HG03175 (cell line): ENCODE results near the gene AIP.
"Not testable (repeated sequence)": the region's sequence is repeated elsewhere in the genome, so short reads cannot be mapped to it uniquely, and the experiment has no call there.

Experiments
- ATAC-seq: cut with Tn5 transposase; IDR thresholded peaks from one replicate; pipeline ENCODE4 v1.9.1; 2021; ENCODE audit warnings: mild to moderate bottlenecking, moderate library complexity; ENCODE audit not compliant: unreplicated experiment

The AIP gene

GRCh38 chr11:67448220-67448609, 34.6 kb upstream of the AIP start:
- ATAC-seq: no peak

- no peak for ATAC-seq
These were observed 33.5 kb upstream of the AIP start for GRCh38 chr11:67449116-67449844.

GRCh38 chr11:67450796-67451657, 31.8 kb upstream of the AIP start:
- no peak for ATAC-seq

GRCh38 chr11:67451658-67451976, 31.2 kb upstream of the AIP start:
- ATAC-seq: no peak

GRCh38 chr11:67452141-67452952, 30.5 kb upstream of the AIP start, which contains the start of gene GPR152:
GPR152 (minus strand) TSS chr11:67452729; CDS start chr11:67452724, 5 bp downstream.
- no peak for ATAC-seq

- no peak for ATAC-seq
These were observed 28.8 kb upstream of the AIP start for GRCh38 chr11:67453816-67454732.

GRCh38 chr11:67455054-67455453, 27.8 kb upstream of the AIP start, which contains the start of gene CABP4:
CABP4 (plus strand) TSS chr11:67455354; CDS start chr11:67455424, 70 bp downstream.
- no peak for ATAC-seq

- ATAC-seq: no peak
These were observed 26.6 kb upstream of the AIP start for GRCh38 chr11:67456068-67456705.

GRCh38 chr11:67457453-67457852, 25.4 kb upstream of the AIP start:
- ATAC-seq: no peak

- no peak for ATAC-seq
These were observed 24.6 kb upstream of the AIP start for GRCh38 chr11:67458266-67458665.

- no peak for ATAC-seq
These were observed 19.6 kb upstream of the AIP start for GRCh38 chr11:67463186-67463585.

GRCh38 chr11:67463680-67464410, 19.0 kb upstream of the AIP start:
- ATAC-seq: no peak

GRCh38 chr11:67464411-67465188, 18.2 kb upstream of the AIP start:
- ATAC-seq: peak; percentile 55

- ATAC-seq: no peak
These were observed 17.7 kb upstream of the AIP start for GRCh38 chr11:67465189-67465510.

GRCh38 chr11:67465530-67465929, 17.3 kb upstream of the AIP start:
- ATAC-seq: not testable (repeated sequence)

GRCh38 chr11:67466367-67466766, 16.5 kb upstream of the AIP start:
- no peak for ATAC-seq

- no peak for ATAC-seq
These were observed 15.7 kb upstream of the AIP start for GRCh38 chr11:67466962-67467771.

GRCh38 chr11:67468056-67468455, 14.8 kb upstream of the AIP start:
- ATAC-seq: no peak
